HG02678 (cell line): ENCODE data around the gene PSG1.
"Not testable (repeated sequence)": the region's sequence is repeated elsewhere in the genome, so short reads cannot be mapped to it uniquely, and the experiment has no call there.

ENCODE experiments used
- ATAC-seq: cut with Tn5 transposase; IDR thresholded peaks from one replicate; pipeline ENCODE4 v1.9.1; 2021; ENCODE audit warnings: mild to moderate bottlenecking, moderate library complexity; ENCODE audit not compliant: unreplicated experiment

PSG1 gene

GRCh38 chr19:42879613-42880012, at the start of gene PSG1:
Gene PSG1 (minus strand): TSS chr19:42879713. CDS start chr19:42879581, 132 bp downstream.
- no peak for ATAC-seq

GRCh38 chr19:42928896-42929295, 49.4 kb upstream of the PSG1 start:
- no peak for ATAC-seq

GRCh38 chr19:42926781-42927180, 47.3 kb upstream of the PSG1 start:
- no peak for ATAC-seq

- ATAC-seq = not testable (repeated sequence)
Measured at GRCh38 chr19:42923106-42923505, 43.6 kb upstream of the PSG1 start.

GRCh38 chr19:42920971-42921370, 41.5 kb upstream of the PSG1 start:
- not testable (repeated sequence) for ATAC-seq

- ATAC-seq = no peak
Measured at GRCh38 chr19:42919757-42920079, 40.2 kb upstream of the PSG1 start.

GRCh38 chr19:42919070-42919756, 39.7 kb upstream of the PSG1 start:
- not testable (repeated sequence) for ATAC-seq

- not testable (repeated sequence) for ATAC-seq
Measured at GRCh38 chr19:42918377-42919069, 39.0 kb upstream of the PSG1 start.

- ATAC-seq = not testable (repeated sequence)
Measured at GRCh38 chr19:42917634-42918033, 38.1 kb upstream of the PSG1 start, which contains the start of gene PSG6. Gene PSG6 (minus strand): TSS chr19:42917894. CDS start chr19:42917792, 102 bp downstream.

- not testable (repeated sequence) for ATAC-seq
Measured at GRCh38 chr19:42916931-42917330, 37.4 kb upstream of the PSG1 start.

- not testable (repeated sequence) for ATAC-seq
Measured at GRCh38 chr19:42913516-42913915, 34.0 kb upstream of the PSG1 start.

GRCh38 chr19:42912941-42913340, 33.4 kb upstream of the PSG1 start:
- not testable (repeated sequence) for ATAC-seq

GRCh38 chr19:42911731-42912130, 32.2 kb upstream of the PSG1 start:
- ATAC-seq = not testable (repeated sequence)

- not testable (repeated sequence) for ATAC-seq
Measured at GRCh38 chr19:42906162-42906561, 26.6 kb upstream of the PSG1 start.

GRCh38 chr19:42900561-42900960, 21.0 kb upstream of the PSG1 start:
- ATAC-seq = not testable (repeated sequence)

GRCh38 chr19:42899674-42900073, 20.2 kb upstream of the PSG1 start:
- ATAC-seq = not testable (repeated sequence)

GRCh38 chr19:42899110-42899509, 19.6 kb upstream of the PSG1 start:
- ATAC-seq = not testable (repeated sequence)

GRCh38 chr19:42898656-42899055, 19.1 kb upstream of the PSG1 start:
- not testable (repeated sequence) for ATAC-seq

- not testable (repeated sequence) for ATAC-seq
Measured at GRCh38 chr19:42897729-42898128, 18.2 kb upstream of the PSG1 start.

- not testable (repeated sequence) for ATAC-seq
Measured at GRCh38 chr19:42890446-42890845, 10.9 kb upstream of the PSG1 start.

GRCh38 chr19:42887876-42888445, 8.4 kb upstream of the PSG1 start:
- ATAC-seq = not testable (repeated sequence)

GRCh38 chr19:42882730-42883129, 3.2 kb upstream of the PSG1 start:
- not testable (repeated sequence) for ATAC-seq
